Keratinocyte (primary cell): Measurements from ENCODE around the gene AIMP1. TPM values are rescaled to one million over a fixed set of nuclear protein-coding genes. Genes with fewer than 3 reads are reported as not detected.

Experiments
- DNase-seq: peaks from one replicate; pipeline ENCODE4 v3.0.0-alpha.2; 2011; ENCODE audit warnings: low read depth, missing footprints, low spot score
- FAIRE-seq: peaks from 2 replicates; lab custom pipeline; 2011; peaks lifted over from hg19 to GRCh38; lab: Jason Lieb, UNC
- H2AFZ ChIP-seq: 2 replicates; pipeline ENCODE4 v1.6.0; 2012; ENCODE audit warnings: low read length, control low read depth, inconsistent platforms; ENCODE audit not compliant: control insufficient read depth
- H3K27ac ChIP-seq: 2 replicates; pipeline ENCODE4 v1.5.1; 2011; ENCODE audit warnings: low read length; ENCODE audit not compliant: control insufficient read depth, insufficient read depth
- H3K27me3 ChIP-seq: 3 replicates; pipeline ENCODE4 v1.6.0; 2011; ENCODE audit warnings: low read length; ENCODE audit not compliant: control insufficient read depth, insufficient read depth; ENCODE audit errors: extremely low read depth
- H3K36me3 ChIP-seq, 2 experiments: 2 replicates in 1 of 2; 3 replicates in 1 of 2; pipeline ENCODE4 v1.5.1; 2011; ENCODE audit warnings: low read length in 2 of 2, mild to moderate bottlenecking in 1 of 2; ENCODE audit not compliant: control insufficient read depth in 2 of 2, insufficient read depth in 2 of 2; ENCODE audit errors: extremely low read depth in 1 of 2
- H3K4me1 ChIP-seq: 3 replicates; pipeline ENCODE4 v1.5.1; 2011; ENCODE audit warnings: low read length; ENCODE audit not compliant: control insufficient read depth, insufficient read depth; ENCODE audit errors: extremely low read depth
- H3K4me2 ChIP-seq: 3 replicates; pipeline ENCODE4 v1.6.0; 2011; ENCODE audit warnings: low read depth, low read length; ENCODE audit not compliant: control insufficient read depth, insufficient read depth; ENCODE audit errors: extremely low read depth
- H3K4me3 ChIP-seq, 3 experiments: fragments of 200-600 bp in 1 of 3; sonication (generic) in 1 of 3; 2 replicates in 2 of 3; 3 replicates in 1 of 3; pipeline ENCODE4 v1.5.1; 2011 to 2016; ENCODE audit warnings: low read length in 3 of 3, mild to moderate bottlenecking in 3 of 3, control low read depth in 2 of 3, inconsistent platforms in 1 of 3, low read depth in 1 of 3, mixed read lengths in 1 of 3, mixed run types in 1 of 3, moderate library complexity in 1 of 3; ENCODE audit not compliant: control insufficient read depth in 2 of 3, insufficient read depth in 2 of 3; ENCODE audit errors: extremely low read depth in 1 of 3
- H3K79me2 ChIP-seq: 2 replicates; pipeline ENCODE4 v1.6.0; 2012; ENCODE audit warnings: low read length; ENCODE audit not compliant: control insufficient read depth, insufficient read depth
- H3K9ac ChIP-seq: 3 replicates; pipeline ENCODE4 v1.6.0; 2011; ENCODE audit warnings: low read length; ENCODE audit not compliant: control insufficient read depth, insufficient read depth; ENCODE audit errors: extremely low read depth
- H3K9me1 ChIP-seq: 3 replicates; pipeline ENCODE4 v1.6.0; 2011; ENCODE audit warnings: low read length; ENCODE audit not compliant: control insufficient read depth, insufficient read depth; ENCODE audit errors: extremely low read depth
- H3K9me3 ChIP-seq: 2 replicates; pipeline ENCODE4 v1.5.1; 2012; ENCODE audit warnings: low read depth, low read length; ENCODE audit not compliant: control insufficient read depth
- H4K20me1 ChIP-seq: 3 replicates; pipeline ENCODE4 v1.6.0; 2011; ENCODE audit warnings: low read length; ENCODE audit not compliant: control insufficient read depth, insufficient read depth; ENCODE audit errors: extremely low read depth
- CTCF ChIP-seq, 3 experiments: IDR thresholded peaks in 1 of 3; conservative IDR thresholded peaks in 1 of 3; optimal IDR thresholded peaks in 1 of 3; 2 replicates in 2 of 3; 3 replicates in 1 of 3; pipeline versions ENCODE3 to v1.5.1; 2011; ENCODE audit warnings: low read length in 3 of 3, mild to moderate bottlenecking in 3 of 3, moderate library complexity in 2 of 3, control low read depth in 1 of 3, inconsistent platforms in 1 of 3; ENCODE audit not compliant: insufficient read depth in 2 of 3; ENCODE audit errors: extremely low read depth in 1 of 3
- EZH2 ChIP-seq: IDR thresholded peaks from one replicate; pipeline ENCODE4 v1.6.1; 2012; ENCODE audit warnings: inconsistent platforms, mild to moderate bottlenecking, low read length, moderate library complexity
- dilution Hi-C: fragments of 300-500 bp; cut with MboI; formaldehyde crosslinking; loops from one replicate; pipeline ENCODE4 v1.7.0; 2020; ENCODE audit warnings: low sequenced_read_pairs; ENCODE audit not compliant: extremely low pct_ligation_motif_present
- polyA plus RNA-seq, 5 experiments: library from polyadenylated mRNA; depleted of rRNA in 3 of 5; stranded (reverse) in 3 of 5; stranded (forward) in 1 of 5; unstranded in 1 of 5; fragments of >200 nt; gene quantifications; 1 replicate in 1 of 5; 2 replicates in 3 of 5; 3 replicates in 1 of 5; pipeline versions ENCODE4 v1.2.1 to v1.2.3, GENCODE V29; 2011 to 2012; ENCODE audit warnings: missing spikeins in 2 of 5, low read depth in 1 of 5, low replicate concordance in 1 of 5

The AIMP1 gene
- polyA plus RNA-seq, 1 donor (not counting 4 experiments of a cell fraction or from before 2014, with no cell fraction given): 52.9 TPM

GRCh38 chr4:106358899-106359298 lies 42.5 kb downstream of the AIMP1 start:
- no peaks in the 10 kb centered on the region for H3K9me3 ChIP-seq
- H3K4me1 ChIP-seq: peaks cover 4% of the 10 kb centered on the region
- no peak overlapping the region for H3K4me2 ChIP-seq
- H3K4me3 ChIP-seq: no peak overlapping the region
- no peaks in the 10 kb centered on the region for H4K20me1 ChIP-seq
- dilution Hi-C loops: no loop called here
- H3K79me2 ChIP-seq: no peaks in the 10 kb centered on the region
- H3K27me3 ChIP-seq: no peaks in the 10 kb centered on the region
- no peak overlapping the region for H3K27ac ChIP-seq
- no peaks in the 10 kb centered on the region for H3K9me1 ChIP-seq
- H3K9ac ChIP-seq: no peak overlapping the region
- FAIRE-seq: peak; percentile 9
- DNase-seq: peak; percentile 57
- no peak overlapping the region for H2AFZ ChIP-seq
- no peaks in the 10 kb centered on the region for H3K36me3 ChIP-seq
- TF ChIP-seq EZH2 (no peak), CTCF (optimal IDR thresholded peaks at IDR 0.05 in 1 of 3, IDR thresholded peaks at IDR 0.05 in 1 of 3, conservative IDR thresholded peaks at IDR 0.05 in 1 of 3; ENCODE audit: extremely low read depth in 1 of 3, insufficient read depth in 2 of 3, low read length in 3 of 3) (no peak)

GRCh38 chr4:106362086-106362825 lies 45.9 kb downstream of the AIMP1 start:
- Histone ChIP-seq H3K36me3 (no peaks in the 10 kb centered on the region), H2AFZ (no peak overlapping the region), H3K4me1 (peaks cover 18% of the 10 kb centered on the region), H3K9me1 (no peaks in the 10 kb centered on the region), H3K27ac (no peak overlapping the region), H3K79me2 (no peaks in the 10 kb centered on the region), H3K4me3 (no peak overlapping the region), H3K9ac (no peak overlapping the region), H3K27me3 (no peaks in the 10 kb centered on the region), H3K4me2 (no peak overlapping the region), H3K9me3 (no peaks in the 10 kb centered on the region), H4K20me1 (no peaks in the 10 kb centered on the region)
- TF ChIP-seq EZH2 (no peak), CTCF (optimal IDR thresholded peaks at IDR 0.05 in 1 of 3, IDR thresholded peaks at IDR 0.05 in 1 of 3, conservative IDR thresholded peaks at IDR 0.05 in 1 of 3; ENCODE audit: extremely low read depth in 1 of 3, insufficient read depth in 2 of 3, low read length in 3 of 3) (no peak)
- dilution Hi-C loops: no loop called here
- DNase-seq (no peak), FAIRE-seq (no peak)
